ENCODE measurements around the gene NID2. TPM values are rescaled to one million over a fixed set of nuclear protein-coding genes. Genes with fewer than 3 reads are reported as not detected.

Gene NID2
- total RNA-seq, 1 experiment from 2014 or later, result 3.1 TPM

DNA sequence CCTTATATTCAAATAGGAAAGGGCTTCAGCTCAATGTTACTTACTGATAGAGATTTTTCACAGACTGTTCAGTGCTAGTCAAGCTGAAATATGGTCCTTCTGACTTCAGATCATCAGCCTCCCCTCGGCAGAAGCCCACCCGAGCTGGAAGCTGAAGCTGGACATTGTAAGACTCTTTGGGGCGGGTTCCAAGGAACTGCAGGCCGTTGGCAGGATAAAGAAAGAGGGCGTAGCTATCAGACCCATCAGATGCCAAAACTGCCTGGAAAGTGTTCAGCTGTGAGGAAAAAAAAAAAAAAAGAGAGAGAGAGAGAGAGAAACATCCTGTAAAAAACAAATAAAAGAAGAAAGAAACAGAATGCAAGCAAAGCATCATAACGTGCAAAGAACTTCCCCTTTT is 8.8 kb downstream of the NID2 start:
- ChIA-PET POLR2A (ENCODE audit: unreplicated experiment) (interaction anchor here (0.7 kb wide), 2 partner anchors 15 to 1149 kb away, joined by 3 to 4 read pairs; no protein-coding TSS in a partner anchor), CTCF (no interaction called here)
- Histone ChIP-seq H4K20me1 (ENCODE audit: low read length) (no peaks in the 10 kb centered on the region), H3K79me2 (ENCODE audit: low read length) (no peaks in the 10 kb centered on the region), H3K36me3 (ENCODE audit: low read depth, low read length) (no peaks in the 10 kb centered on the region), H3K27me3 (ENCODE audit: low read length) (no peaks in the 10 kb centered on the region), H3F3A (ENCODE audit: low read length, unreplicated experiment) (no peaks in the 10 kb centered on the region), H3K4me1 (ENCODE audit: insufficient read depth, low read length) (peaks cover 6% of the 10 kb centered on the region), H3K4me2 (ENCODE audit: low read length) (no peak overlapping the region), H3K4me3 (ENCODE audit: low read length) (no peak overlapping the region), H3K9me3 (ENCODE audit: low read length) (no peaks in the 10 kb centered on the region), H3K9ac (ENCODE audit: low read length) (no peak overlapping the region), H2AFZ (ENCODE audit: low read length) (no peak overlapping the region), H3K27ac (ENCODE audit: low read length) (no peak overlapping the region), H3K9me2 (replicated peaks; ENCODE audit: low read length) (no peaks in the 10 kb centered on the region)
- no TSS peak for BruUV-seq (replicated peaks)
- DNase-seq (no peak), ATAC-seq (no peak)
- TF ChIP-seq EZH2phosphoT487 (IDR thresholded peaks at IDR 0.05; ENCODE audit: borderline replicate concordance, low read length) (no peak), EZH2 (IDR thresholded peaks at IDR 0.05; ENCODE audit: low read length, unreplicated experiment) (no peak), CTCF (conservative IDR thresholded peaks at IDR 0.05; ENCODE audit: low read depth, low read length) (no peak)
- intact Hi-C loops (cut with micrococcal nuclease), result no loop called here

DNA sequence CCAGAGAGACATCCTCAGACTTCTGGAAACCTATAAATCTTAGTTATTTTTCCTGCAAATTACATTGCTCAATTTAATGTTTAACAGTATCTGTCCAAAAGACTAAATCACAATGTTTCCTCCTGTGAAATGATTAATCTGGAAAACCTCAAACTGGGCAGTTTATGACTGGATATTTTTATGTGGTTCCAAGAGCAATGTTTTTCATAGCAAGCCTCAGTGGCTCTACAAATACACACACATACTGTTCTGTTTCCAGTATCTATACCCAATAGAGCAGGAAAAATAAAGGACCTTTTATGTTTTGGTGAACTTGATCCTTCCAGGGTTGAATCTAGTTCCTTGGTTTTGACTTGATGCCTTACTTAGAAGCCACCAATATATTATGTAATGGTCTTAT is 9.2 kb downstream of the NID2 start:
- Histone ChIP-seq H3K27me3 (ENCODE audit: low read length) (no peaks in the 10 kb centered on the region), H3K9ac (ENCODE audit: low read length) (no peak overlapping the region), H4K20me1 (ENCODE audit: low read length) (no peaks in the 10 kb centered on the region), H3K9me3 (ENCODE audit: low read length) (no peaks in the 10 kb centered on the region), H3F3A (ENCODE audit: low read length, unreplicated experiment) (no peaks in the 10 kb centered on the region), H3K27ac (ENCODE audit: low read length) (no peak overlapping the region), H3K79me2 (ENCODE audit: low read length) (no peaks in the 10 kb centered on the region), H2AFZ (ENCODE audit: low read length) (no peak overlapping the region), H3K4me1 (ENCODE audit: insufficient read depth, low read length) (peaks cover 10% of the 10 kb centered on the region), H3K36me3 (ENCODE audit: low read depth, low read length) (no peaks in the 10 kb centered on the region), H3K4me3 (ENCODE audit: low read length) (no peak overlapping the region), H3K4me2 (ENCODE audit: low read length) (no peak overlapping the region), H3K9me2 (replicated peaks; ENCODE audit: low read length) (no peaks in the 10 kb centered on the region)
- TF ChIP-seq EZH2phosphoT487 (IDR thresholded peaks at IDR 0.05; ENCODE audit: borderline replicate concordance, low read length) (no peak), CTCF (conservative IDR thresholded peaks at IDR 0.05; ENCODE audit: low read depth, low read length) (no peak), EZH2 (IDR thresholded peaks at IDR 0.05; ENCODE audit: low read length, unreplicated experiment) (no peak)
- no TSS peak for BruUV-seq (replicated peaks)
- ATAC-seq, result no peak
- POLR2A ChIA-PET (ENCODE audit: unreplicated experiment), result interaction anchor here (0.7 kb wide), 2 partner anchors 14 to 1149 kb away, joined by 3 to 4 read pairs; no protein-coding TSS in a partner anchor
- no peak for DNase-seq
- intact Hi-C loops (cut with micrococcal nuclease), result no loop called here
- CTCF ChIA-PET, result no interaction called here

- Histone ChIP-seq H3K36me3 (ENCODE audit: low read depth, low read length) (no peaks in the 10 kb centered on the region), H3K4me3 (ENCODE audit: low read length) (no peak overlapping the region), H3K4me2 (ENCODE audit: low read length) (no peak overlapping the region), H2AFZ (ENCODE audit: low read length) (no peak overlapping the region), H3K27me3 (ENCODE audit: low read length) (no peaks in the 10 kb centered on the region), H3K9me2 (replicated peaks; ENCODE audit: low read length) (no peaks in the 10 kb centered on the region), H3K79me2 (ENCODE audit: low read length) (no peaks in the 10 kb centered on the region), H3K9me3 (ENCODE audit: low read length) (no peaks in the 10 kb centered on the region), H3K27ac (ENCODE audit: low read length) (no peak overlapping the region), H3F3A (ENCODE audit: low read length, unreplicated experiment) (no peaks in the 10 kb centered on the region), H3K4me1 (ENCODE audit: insufficient read depth, low read length) (peaks cover 13% of the 10 kb centered on the region), H4K20me1 (ENCODE audit: low read length) (no peaks in the 10 kb centered on the region), H3K9ac (ENCODE audit: low read length) (no peak overlapping the region)
- no peak for TF ChIP-seq EZH2 (IDR thresholded peaks at IDR 0.05; ENCODE audit: low read length, unreplicated experiment)
- TF ChIP-seq EZH2phosphoT487 (IDR thresholded peaks at IDR 0.05; ENCODE audit: borderline replicate concordance, low read length), result no peak
- no peak for TF ChIP-seq CTCF (conservative IDR thresholded peaks at IDR 0.05; ENCODE audit: low read depth, low read length)
- ATAC-seq (no peak), DNase-seq (no peak)
- ChIA-PET CTCF (interaction anchor here (0.6 to 0.7 kb wide), 2 partner anchors 36 to 660 kb away, joined by 3 read pairs; no protein-coding TSS in a partner anchor), POLR2A (ENCODE audit: unreplicated experiment) (no interaction called here)
- no TSS peak for BruUV-seq (replicated peaks)
- intact Hi-C loops (cut with micrococcal nuclease), result no loop called here
Measured at GRCh38 chr14:52058341-52058740, 10.5 kb downstream of the NID2 start.

Data from PC-3 (cell line).